CD14-positive monocyte (primary cell): Measurements from ENCODE around the gene ATP5PO. TPM values are rescaled to one million over a fixed set of nuclear protein-coding genes. Genes with fewer than 3 reads are reported as not detected.

Experiments
- DNase-seq, 3 donors: peaks; one replicate each; pipeline ENCODE4 v3.0.0-alpha.2; 2011 to 2022
- H2AFZ ChIP-seq: 2 replicates; pipeline ENCODE4 v1.6.0; 2012; ENCODE audit warnings: mild to moderate bottlenecking, low read depth, low read length, inconsistent platforms; ENCODE audit not compliant: insufficient read depth, poor library complexity, severe bottlenecking
- H3K27ac ChIP-seq, 2 donors: 1 replicate in 1 of 2; 2 replicates in 1 of 2; pipeline ENCODE4 v1.5.1; 2012 to 2013; ENCODE audit warnings: low read length in 2 of 2, control low read depth in 1 of 2, inconsistent platforms in 1 of 2, low read depth in 1 of 2, mild to moderate bottlenecking in 1 of 2
- H3K27me3 ChIP-seq, 2 donors: one replicate each; pipeline versions ENCODE4 v1.6.0 to v1.6.1; 2011 to 2013; ENCODE audit warnings: low read length in 2 of 2; ENCODE audit not compliant: control insufficient read depth in 2 of 2, insufficient read depth in 2 of 2
- H3K36me3 ChIP-seq, 2 donors: replicated peaks in 1 of 2; 1 replicate in 1 of 2; 2 replicates in 1 of 2; pipeline versions ENCODE4 v1.5.1 to v1.6.1; 2012 to 2013; ENCODE audit warnings: low read length in 2 of 2, control low read depth in 1 of 2, inconsistent platforms in 1 of 2, mild to moderate bottlenecking in 1 of 2; ENCODE audit not compliant: insufficient read depth in 2 of 2, control insufficient read depth in 1 of 2
- H3K4me1 ChIP-seq, 2 donors: 1 replicate in 1 of 2; 2 replicates in 1 of 2; pipeline versions ENCODE4 v1.5.1 to v1.6.1; 2012 to 2013; ENCODE audit warnings: low read length in 2 of 2, control low read depth in 1 of 2, inconsistent platforms in 1 of 2, mild to moderate bottlenecking in 1 of 2, moderate library complexity in 1 of 2; ENCODE audit not compliant: insufficient read depth in 2 of 2, control insufficient read depth in 1 of 2
- H3K4me2 ChIP-seq: replicated peaks from 2 replicates; pipeline ENCODE3; 2012; ENCODE audit warnings: low read length, moderate library complexity, mild to moderate bottlenecking; ENCODE audit not compliant: poor library complexity, severe bottlenecking; ENCODE audit errors: extremely low read depth
- H3K4me3 ChIP-seq, 3 experiments: fragments of 200-600 bp in 1 of 3; sonication (generic) in 1 of 3; replicated peaks in 1 of 3; 1 replicate in 2 of 3; 2 replicates in 1 of 3; pipeline ENCODE4 v1.5.1; 2011 to 2013; ENCODE audit warnings: low read length in 3 of 3, mild to moderate bottlenecking in 3 of 3, control low read depth in 2 of 3, low read depth in 2 of 3, inconsistent platforms in 1 of 3, moderate library complexity in 1 of 3
- H3K79me2 ChIP-seq: 2 replicates; pipeline ENCODE4 v1.6.0; 2012; ENCODE audit warnings: mild to moderate bottlenecking, control low read depth, inconsistent platforms, low read length, moderate library complexity; ENCODE audit not compliant: insufficient read depth
- H3K9ac ChIP-seq: 2 replicates; pipeline ENCODE4 v1.6.0; 2017; ENCODE audit warnings: low read length, mild to moderate bottlenecking; ENCODE audit not compliant: insufficient read depth, poor library complexity, severe bottlenecking
- H3K9me3 ChIP-seq, 2 donors: replicated peaks in 1 of 2; 1 replicate in 1 of 2; 2 replicates in 1 of 2; pipeline versions ENCODE4 v1.5.1 to v1.6.1; 2012 to 2013; ENCODE audit warnings: low read length in 2 of 2, control low read depth in 1 of 2; ENCODE audit not compliant: control insufficient read depth in 1 of 2, insufficient read depth in 1 of 2
- H4K20me1 ChIP-seq: 2 replicates; pipeline ENCODE4 v1.6.0; 2012; ENCODE audit warnings: mild to moderate bottlenecking, low read length, control low read depth, moderate library complexity; ENCODE audit not compliant: insufficient read depth
- H3K27ac Mint-ChIP-seq, 7 donors: one replicate each; pipeline ENCODE4 v1.8.0; 2020; ENCODE audit warnings: mild to moderate bottlenecking in 7 of 7, mixed read lengths in 7 of 7, moderate library complexity in 6 of 7, inconsistent platforms in 2 of 7
- H3K27me3 Mint-ChIP-seq, 3 donors: one replicate each; pipeline ENCODE4 v1.8.0; 2021 to 2022; ENCODE audit warnings: low read depth in 3 of 3, mild to moderate bottlenecking in 3 of 3, mixed read lengths in 3 of 3, moderate library complexity in 3 of 3, inconsistent platforms in 1 of 3
- H3K36me3 Mint-ChIP-seq, 2 donors: one replicate each; pipeline ENCODE4 v1.8.0; 2020; ENCODE audit warnings: mixed read lengths in 2 of 2, inconsistent platforms in 1 of 2, mild to moderate bottlenecking in 1 of 2
- H3K4me1 Mint-ChIP-seq: one replicate; pipeline ENCODE4 v1.8.0; 2020; ENCODE audit warnings: mild to moderate bottlenecking, mixed read lengths
- H3K4me3 Mint-ChIP-seq, 2 donors: one replicate each; pipeline ENCODE4 v1.8.0; 2020; ENCODE audit warnings: mild to moderate bottlenecking in 2 of 2, mixed read lengths in 2 of 2, moderate library complexity in 1 of 2
- H3K9me3 Mint-ChIP-seq, 7 donors: one replicate each; pipeline ENCODE4 v1.8.0; 2020 to 2022; ENCODE audit warnings: mixed read lengths in 7 of 7, mild to moderate bottlenecking in 6 of 7, moderate library complexity in 6 of 7, inconsistent platforms in 2 of 7
- CTCF ChIP-seq: fragments of 200-600 bp; IDR thresholded peaks from one replicate; pipeline ENCODE4 v1.8.0; 2022; ENCODE audit warnings: antibody characterized with exemption, mild to moderate bottlenecking
- WGBS: methylation state at CpG from one replicate; pipeline ENCODE4 v1.1.5; 2013; ENCODE audit warnings: missing lambda C conversion rate; ENCODE audit not compliant: insufficient coverage; 5-methylcytosine and 5-hydroxymethylcytosine counted together
- intact Hi-C, 2 donors: fragments of 100-400 bp; cut with micrococcal nuclease; formaldehyde crosslinking; loops; one replicate each; pipeline versions ENCODE4 v1.15.0 to v1.15.1; 2023
- polyA plus RNA-seq, 3 donors: library from polyadenylated mRNA; depleted of rRNA in 1 of 3; unstranded in 2 of 3; stranded (reverse) in 1 of 3; fragments of 300-500 nt in 2 of 3; fragments of >200 nt in 1 of 3; fragmentation: Illumina TruSeq in 2 of 3; gene quantifications; 1 replicate in 2 of 3; 2 replicates in 1 of 3; pipeline ENCODE4 v1.2.3, GENCODE V29; 2012 to 2021

The ATP5PO gene
- polyA plus RNA-seq, 3 donors: 153 to 397 (median 393) TPM

GRCh38 chr21:33901412-33902288 lies 14.0 kb downstream of the ATP5PO start:
- no peak overlapping the region for H3K27ac ChIP-seq
- no peaks in the 10 kb centered on the region for H3K27me3 ChIP-seq
- H3K79me2 ChIP-seq: no peaks in the 10 kb centered on the region
- H3K4me3 Mint-ChIP-seq: no peak overlapping the region
- TF ChIP-seq CTCF: peak; percentile 24
- no peaks in the 10 kb centered on the region for H3K4me1 Mint-ChIP-seq
- H3K4me1 ChIP-seq: no peaks in the 10 kb centered on the region
- no peaks in the 10 kb centered on the region for H3K9me3 Mint-ChIP-seq
- peaks cover 0 to 2% (median 0%) of the 10 kb centered on the region in 3 donors for H3K27me3 Mint-ChIP-seq
- H3K9me3 ChIP-seq: no peaks in the 10 kb centered on the region
- H3K4me2 ChIP-seq: no peak overlapping the region
- H3K4me3 ChIP-seq: no peak overlapping the region
- no peak overlapping the region for H2AFZ ChIP-seq
- no peak overlapping the region for H3K9ac ChIP-seq
- H3K36me3 ChIP-seq: peaks cover 49 to 76% of the 10 kb centered on the region in 2 donors
- peak in 1 of 3 donors; percentile 15 for DNase-seq
- intact Hi-C loops: no loop called here
- no peaks in the 10 kb centered on the region for H4K20me1 ChIP-seq
- peaks cover 54 to 68% of the 10 kb centered on the region in 2 donors for H3K36me3 Mint-ChIP-seq
- WGBS: 91% methylated on average over 5 of the region's 13 CpGs
- H3K27ac Mint-ChIP-seq: peak overlapping the region in 2 of 7 donors; percentile 53 to 54

GRCh38 chr21:33899199-33899598 lies 16.4 kb downstream of the ATP5PO start:
- Histone ChIP-seq H3K36me3 (peaks cover 25 to 52% of the 10 kb centered on the region in 2 donors), H3K27ac (no peak overlapping the region), H4K20me1 (no peaks in the 10 kb centered on the region), H3K9me3 (no peaks in the 10 kb centered on the region), H3K79me2 (no peaks in the 10 kb centered on the region), H3K4me1 (peaks cover 8 to 9% of the 10 kb centered on the region in 2 donors), H3K27me3 (no peaks in the 10 kb centered on the region), H3K4me2 (no peak overlapping the region), H2AFZ (no peak overlapping the region), H3K4me3 (no peak overlapping the region), H3K9ac (no peak overlapping the region)
- intact Hi-C loops: no loop called here
- no peak for DNase-seq
- TF ChIP-seq CTCF: no peak
- H3K27me3 Mint-ChIP-seq: peaks cover 3 to 8% (median 6%) of the 10 kb centered on the region in 3 donors
- no peaks in the 10 kb centered on the region for H3K9me3 Mint-ChIP-seq
- no peak overlapping the region for H3K27ac Mint-ChIP-seq
- H3K36me3 Mint-ChIP-seq: peaks cover 32 to 43% of the 10 kb centered on the region in 2 donors
- no peak overlapping the region for H3K4me3 Mint-ChIP-seq
- peaks cover 12% of the 10 kb centered on the region for H3K4me1 Mint-ChIP-seq
- 100% methylated on average over 2 of the region's 5 CpGs for WGBS
